ENCODE results near the gene DCD.
A peak's percentile ranks its signal among the peaks of the same experiment; 100 is the strongest.
"Not testable (repeated sequence)": the region's sequence is repeated elsewhere in the genome, so short reads cannot be mapped to it uniquely, and the experiment has no call there.

The DCD gene

DNA sequence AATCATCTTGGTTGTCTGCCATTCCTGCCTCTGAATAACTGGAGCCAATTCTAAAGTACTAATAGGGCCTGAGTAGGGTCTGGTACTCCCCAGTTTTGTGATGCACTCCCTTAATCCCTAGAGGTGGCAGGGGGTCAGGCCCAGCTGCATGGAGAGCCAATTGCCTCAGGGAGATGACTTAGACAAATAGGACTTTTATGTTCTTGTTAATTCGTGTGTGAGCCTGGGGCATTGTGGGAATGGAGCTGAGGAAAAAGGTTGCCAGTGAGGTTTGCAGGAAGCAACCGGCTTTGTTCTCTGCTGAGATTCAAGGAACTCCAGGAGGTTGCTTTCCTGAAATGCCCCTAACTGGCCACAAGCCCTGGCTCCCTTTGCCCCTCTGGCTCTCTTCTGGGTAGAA, 6.8 kb upstream of the DCD start:
- DNase-seq: no peak

DNA sequence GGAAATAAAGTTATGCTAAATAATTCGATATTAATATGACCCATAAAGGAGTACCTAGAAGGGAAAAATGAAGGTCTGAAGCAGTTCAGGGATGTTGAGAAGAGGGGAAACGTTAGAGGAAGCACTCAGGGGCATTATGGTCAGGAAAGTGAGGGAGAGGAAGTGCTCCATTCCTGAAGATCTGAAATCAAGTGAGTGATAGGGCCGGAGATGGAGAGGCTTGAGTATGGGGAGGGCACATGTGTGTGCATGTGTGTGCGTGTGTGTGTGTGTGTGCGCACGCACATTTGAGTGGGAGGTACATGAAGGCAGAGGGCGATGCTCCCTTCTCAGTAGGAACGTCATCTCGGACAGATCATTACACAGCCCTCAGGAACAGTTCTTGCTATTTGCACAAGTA, 4.9 kb upstream of the DCD start:
- no peak for DNase-seq

DNA sequence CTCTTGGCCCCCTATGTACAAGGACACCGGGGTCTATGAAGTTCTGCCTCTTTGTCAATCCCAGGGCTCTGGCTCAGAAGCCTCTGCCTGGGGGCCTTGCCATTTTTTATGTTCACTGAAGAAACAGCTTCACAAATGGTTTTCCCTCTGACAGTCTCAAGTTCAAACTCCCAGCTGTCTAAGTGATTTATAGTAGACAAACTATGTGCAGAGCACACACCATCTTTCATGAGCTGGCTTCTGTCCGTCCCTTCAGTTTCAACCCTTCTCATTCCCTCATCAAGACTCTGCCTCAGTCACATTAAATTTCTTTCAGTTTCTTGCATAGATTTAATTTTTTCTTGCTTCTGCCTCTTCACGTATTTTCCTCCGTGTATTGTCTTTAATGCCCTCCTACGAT, 2.7 kb upstream of the DCD start:
- DNase-seq: no peak

DNA sequence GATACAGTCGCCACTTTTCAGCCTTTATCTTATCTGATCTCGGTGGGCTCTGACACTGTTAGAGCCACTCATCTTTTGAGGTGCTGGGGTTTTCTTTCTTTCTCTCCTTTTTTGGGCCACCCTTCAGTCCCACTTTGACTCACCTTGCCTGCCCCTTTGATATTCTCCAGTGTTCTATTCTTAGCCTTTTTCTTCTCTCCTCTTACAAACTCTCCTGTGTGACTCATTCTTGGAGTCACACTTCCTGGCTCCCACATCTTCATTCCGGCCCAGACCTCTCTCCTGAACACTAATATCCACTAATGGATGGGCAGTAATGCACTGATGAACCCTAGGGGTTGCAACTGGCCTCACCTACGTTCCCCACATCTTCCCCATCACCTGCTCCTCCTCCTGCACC, 2.2 kb upstream of the DCD start:
- DNase-seq: no peak

DNA sequence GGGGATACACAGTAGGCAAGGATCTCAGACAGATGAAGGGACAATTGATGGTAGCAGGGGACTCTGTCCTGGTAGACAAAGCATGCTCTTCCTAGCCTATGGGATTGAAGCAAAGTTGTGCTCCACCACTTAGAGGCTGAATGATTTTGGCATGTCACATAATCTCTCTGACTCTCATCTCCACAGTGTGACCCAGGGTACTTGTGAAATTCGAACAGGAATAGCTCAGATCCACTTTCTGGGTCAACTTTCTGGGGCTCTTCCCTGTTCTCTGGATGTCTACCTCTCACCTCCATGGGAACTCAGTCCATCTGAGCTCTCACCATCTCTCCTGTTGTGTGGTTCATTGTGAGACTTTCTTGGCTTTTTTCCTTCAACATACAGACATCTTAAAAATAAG, 1.7 kb upstream of the DCD start:
- DNase-seq: no peak

DNA sequence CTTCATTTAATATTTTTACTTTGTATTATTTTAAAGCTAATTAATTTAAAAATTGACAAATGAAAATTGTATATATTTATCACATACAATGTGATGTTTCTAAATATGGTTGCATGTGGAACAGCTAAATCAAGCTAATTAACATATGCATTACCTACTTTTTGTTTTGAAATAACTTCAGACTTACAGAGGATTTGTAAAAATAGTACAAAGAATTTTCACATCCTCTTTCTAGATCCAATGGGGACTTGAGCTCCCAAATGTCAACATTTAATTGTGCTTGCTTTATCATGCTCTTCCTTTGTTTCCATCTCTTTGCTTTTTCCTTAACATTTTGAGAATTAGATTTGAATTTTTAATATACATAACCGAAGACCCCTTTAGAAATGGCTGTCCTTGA, 6.6 kb downstream of the DCD start:
- no peak for DNase-seq

DNA sequence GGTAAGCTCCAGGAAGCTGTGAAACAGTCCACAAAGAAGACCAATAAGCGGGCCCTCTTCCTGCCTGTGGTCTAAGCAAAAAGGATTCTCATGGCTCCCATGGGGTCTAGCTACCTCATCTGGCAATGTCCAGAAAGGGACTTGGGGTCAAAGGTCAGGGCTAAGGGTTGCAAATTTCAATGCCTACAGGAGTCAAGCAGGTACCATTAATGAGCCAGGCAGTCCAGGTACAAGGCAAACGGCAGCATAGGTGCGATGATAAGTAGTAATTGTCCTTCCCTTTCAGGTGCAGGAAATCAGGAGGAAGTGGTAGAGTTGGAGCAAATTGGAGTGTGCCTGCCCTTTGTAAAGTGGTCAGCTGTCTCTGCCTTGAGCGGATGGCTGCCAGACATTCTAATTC, 7.1 kb downstream of the DCD start:
- DNase-seq: no peak

DNA sequence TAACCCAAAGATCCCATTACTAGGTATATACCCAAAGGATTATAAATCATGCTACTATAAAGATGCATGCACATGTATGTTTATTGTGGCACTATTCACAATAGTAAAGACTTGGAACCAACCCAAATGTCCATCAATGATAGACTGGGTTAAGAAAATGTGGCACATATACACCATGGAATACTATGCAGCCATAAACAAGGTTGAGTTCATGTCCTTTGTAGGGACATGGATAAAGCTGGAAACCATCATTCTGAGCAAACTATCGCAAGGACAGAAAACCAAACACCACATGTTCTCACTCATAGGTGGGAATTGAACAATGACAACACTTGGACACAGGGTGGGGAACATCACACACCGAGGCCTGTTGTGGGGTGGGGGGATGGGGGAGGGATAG, 9.1 kb downstream of the DCD start:
- not testable (repeated sequence) for DNase-seq

DNA sequence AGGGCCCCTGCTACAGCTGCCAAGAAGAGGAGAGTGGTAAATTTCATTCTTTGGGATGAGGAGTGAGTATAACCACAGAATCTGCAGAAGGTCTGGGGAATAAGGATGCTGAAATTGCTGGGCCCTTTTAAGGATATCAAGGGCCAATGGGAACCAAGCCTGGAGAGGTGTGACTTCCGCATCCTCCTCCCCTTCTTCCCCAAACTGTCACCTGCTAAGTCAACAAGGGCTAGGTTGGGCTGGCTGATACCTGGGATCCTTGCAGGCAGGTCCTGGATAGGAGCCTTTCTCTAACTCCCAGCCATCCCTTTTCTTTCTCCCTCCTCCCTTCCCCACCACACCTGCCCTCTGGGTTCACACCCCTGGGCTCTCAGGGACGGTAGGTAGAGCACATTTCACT, 13.4 kb downstream of the DCD start, which contains the start of gene LACRT:
Gene LACRT (minus strand): TSS at position 101 of the 400 bp plus-strand sequence. CDS start 54 bp downstream, at position 47.
- DNase-seq: no peak

DNA sequence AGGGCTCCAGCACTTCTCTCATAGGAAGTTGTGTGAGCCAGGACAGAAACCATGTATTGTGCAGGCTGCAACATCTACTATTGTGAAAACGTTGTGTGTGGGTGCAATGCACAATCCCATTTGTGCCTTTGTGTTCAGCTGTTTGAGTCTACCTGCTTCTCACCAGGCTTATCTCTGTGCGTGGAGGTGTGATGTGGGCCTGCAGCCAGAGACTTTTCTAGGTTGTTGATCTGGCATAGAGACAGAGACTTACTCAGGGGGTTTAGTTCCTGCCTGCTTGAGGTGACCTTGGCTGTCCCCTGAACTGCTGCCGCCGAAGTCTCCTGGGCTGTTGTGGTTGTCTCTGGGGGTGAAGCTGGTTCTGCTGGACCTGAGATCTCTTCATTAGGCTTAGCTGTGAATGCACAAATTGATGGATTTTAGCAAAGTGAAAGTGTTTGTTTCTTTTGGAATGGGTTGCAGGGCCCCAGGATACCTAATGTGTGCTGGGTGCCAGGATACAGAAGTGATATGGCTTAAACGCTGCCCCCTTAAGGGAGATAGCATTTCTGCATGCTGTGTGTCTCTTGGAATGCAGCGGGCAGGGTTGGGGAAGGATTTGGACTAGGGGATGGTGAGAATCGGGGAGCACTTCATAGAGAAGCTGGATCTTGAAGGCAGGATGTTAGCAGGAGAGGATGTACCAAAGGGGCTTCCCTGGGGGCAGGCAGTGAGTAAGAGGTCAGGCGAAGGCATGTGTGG, 16.0 kb downstream of the DCD start:
- DNase-seq: peak in 1 of 51 donors; percentile 56

DNA sequence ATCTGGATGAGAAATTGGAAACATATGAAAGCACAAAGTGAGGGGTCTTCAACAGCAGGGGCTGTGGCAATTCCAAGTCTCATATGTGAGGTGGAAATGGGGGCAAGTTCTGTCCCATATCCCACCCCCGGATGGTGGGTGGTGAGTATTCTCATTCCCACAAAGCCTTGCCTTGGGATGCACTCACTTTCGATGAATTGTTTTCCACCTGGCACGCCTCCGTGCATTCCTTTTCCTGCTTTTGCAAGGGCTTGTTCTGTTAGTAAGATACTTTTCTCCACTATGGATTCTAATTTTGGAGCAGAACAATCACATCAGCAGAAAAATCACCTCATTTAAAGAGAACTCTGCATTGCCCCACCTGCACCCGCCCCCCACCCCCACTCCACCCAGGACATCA, 16.6 kb downstream of the DCD start:
- peak in 1 of 51 donors; percentile 56 for DNase-seq

DNA sequence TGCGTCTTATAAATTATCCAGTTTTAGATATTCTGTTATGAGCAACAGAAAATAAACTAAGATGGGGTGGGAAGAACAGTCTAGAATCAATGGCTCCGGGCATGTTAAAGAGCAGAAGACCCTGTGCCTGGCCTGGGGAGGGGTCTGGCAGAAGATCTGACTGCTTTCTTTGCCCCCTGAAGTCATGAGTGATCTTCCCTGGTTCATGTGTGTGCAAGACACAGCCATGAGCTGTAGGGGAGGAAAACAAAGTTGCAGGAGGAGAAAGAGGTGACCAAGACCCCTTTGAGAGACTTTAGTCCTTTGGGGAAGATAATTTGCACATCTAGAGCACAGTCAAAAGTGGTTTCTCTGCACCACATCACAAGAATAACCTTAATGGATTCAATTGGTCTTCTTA, 18.2 kb downstream of the DCD start:
- no peak for DNase-seq

DNA sequence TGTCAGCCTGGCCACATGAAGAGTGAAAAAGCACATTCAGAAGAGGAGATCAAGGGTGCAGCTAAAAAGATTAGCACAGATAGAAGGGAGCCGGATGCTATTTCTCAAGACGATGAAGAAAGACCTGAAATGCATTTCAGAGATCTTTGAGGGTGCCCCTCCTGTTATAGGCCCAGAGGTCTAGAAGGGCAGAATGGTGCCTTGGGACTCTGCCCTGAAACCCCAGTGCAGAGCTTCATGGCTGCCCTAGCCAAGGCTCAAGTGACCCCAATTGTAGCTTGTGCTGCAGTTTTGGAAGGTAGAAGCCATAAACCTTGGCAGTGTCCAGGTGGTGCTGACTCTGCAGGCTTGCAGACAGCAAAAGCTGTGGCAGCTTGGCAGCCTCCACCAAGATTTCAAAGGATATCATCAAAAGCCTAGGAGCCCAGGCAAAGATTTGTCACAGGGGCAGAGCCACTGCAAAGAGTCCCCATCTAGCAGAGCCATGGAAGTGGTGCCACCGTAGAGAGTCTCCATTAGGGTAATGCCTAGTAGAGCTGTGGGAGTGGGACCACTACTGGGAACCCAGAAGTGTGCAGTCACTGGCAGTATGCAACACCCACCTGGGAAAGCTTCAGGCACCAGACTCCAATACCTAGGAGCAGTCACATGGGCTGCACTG, 19.8 kb downstream of the DCD start:
- DNase-seq: no peak

DNA sequence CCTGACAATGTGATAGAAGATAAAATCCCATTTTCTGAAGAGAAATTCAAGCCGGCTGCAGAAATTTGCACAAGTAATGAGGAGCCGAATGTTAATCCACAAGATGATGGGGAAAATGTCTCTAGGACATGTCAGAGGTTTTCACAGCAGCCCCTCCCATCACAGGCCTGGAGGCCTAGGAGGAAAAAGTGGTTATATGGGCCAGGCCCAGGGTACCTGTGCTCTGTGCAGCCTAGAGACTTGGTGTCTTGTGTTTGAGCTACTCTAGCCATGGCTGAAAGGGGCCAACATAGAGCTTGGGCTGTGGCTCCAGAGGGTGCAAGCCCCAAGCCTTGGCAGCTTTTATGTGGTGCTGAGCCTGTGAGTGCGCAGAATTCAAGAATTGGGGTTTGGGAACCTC, 20.9 kb downstream of the DCD start:
- DNase-seq: no peak

DNA sequence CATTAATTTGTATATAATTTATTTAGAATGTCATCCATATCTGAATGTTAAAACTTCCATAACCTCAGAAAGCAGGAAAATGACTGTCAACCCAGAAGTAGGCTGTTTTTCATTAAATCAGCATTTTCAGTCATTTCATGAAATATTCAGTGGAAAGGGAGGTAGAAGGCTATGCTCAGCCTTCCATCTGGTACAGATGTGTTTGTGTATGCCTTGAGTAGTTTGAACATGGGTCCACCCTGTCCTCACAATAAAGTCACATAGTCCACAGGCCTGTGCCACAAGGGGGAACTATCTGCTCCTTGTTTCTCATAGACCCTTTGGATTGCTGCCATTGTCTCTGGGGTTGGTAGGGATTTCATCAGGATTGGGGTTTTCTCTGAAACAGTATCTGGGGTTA, 22.6 kb downstream of the DCD start:
- no peak for DNase-seq

DNA sequence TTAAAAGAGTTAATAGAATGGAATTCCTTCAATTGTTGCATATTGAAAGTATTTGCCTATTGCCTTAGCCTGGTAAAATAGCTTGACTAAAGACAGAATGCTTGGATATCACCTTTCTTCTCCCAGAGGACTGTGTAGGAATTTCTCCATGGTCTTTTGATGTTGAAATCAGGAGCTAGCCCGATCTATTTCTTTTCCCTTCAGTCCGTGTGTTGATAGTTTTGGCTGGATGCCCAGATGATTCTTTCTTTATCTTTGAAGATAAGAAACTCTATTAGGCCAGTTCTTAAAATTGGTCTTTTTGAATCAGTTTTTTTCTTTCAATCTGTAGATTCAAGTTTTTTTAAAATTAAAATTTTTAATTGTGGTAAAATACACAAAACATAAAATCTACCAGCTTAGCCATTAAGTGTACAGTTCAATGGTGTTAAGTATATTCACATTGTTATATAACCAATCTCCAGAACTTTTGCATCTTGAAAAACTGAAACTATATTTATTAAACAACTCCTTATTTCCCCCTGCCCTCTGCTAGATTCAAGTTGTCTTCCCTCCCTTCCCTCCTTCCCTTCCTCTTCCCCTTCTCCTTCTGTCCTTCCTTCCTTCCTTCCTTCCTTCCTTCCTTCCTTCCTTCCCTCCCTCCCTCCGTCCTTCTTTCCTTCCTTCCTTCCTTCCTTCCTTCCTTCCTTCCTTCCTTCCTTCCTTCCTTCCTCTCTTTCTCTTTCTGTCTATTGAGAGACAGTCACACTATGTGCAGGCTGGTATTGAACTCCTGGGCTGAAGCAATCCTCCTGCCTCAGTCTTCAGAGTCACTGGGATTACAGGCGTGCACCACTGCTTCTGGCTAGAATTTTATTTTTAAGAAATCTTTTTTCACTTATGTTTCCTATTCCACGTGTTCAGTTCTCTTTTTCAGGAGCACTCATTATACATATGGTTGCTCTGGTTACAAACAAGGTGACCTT, 23.6 kb downstream of the DCD start:
- DNase-seq: no peak

DNA sequence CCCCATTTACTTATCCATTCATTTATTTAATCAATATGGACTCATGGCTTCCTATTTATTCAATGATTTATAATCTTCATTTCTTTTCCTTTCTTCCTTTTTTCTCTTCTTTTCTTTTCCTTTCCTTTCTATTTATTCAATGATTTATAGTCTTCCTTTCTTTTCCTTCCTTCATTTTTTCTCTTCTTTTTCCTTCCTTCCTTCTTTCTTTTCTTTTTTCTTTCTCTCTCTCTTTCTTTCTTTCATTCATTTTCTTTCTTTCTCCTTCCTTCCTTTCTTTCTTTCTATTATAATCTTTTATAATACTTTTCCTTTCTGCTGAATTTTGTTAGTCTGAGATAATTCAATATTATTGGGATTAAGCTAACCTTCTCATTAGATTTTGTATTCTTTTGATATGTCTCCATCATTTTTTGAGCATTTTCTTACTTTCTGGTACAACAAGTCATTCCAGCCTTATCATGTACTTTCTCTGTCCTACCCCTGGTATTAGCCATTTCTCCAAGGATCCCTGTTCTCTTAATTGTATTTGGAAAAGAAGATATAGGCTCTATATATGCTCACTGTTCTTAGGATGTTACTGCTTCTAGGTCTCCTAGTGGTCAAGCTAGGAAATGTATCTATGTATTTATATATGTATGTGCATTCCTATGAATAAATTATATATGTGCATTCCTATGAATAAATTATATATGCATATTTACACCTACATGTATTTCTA, 25.5 kb downstream of the DCD start:
- DNase-seq: no peak

DNA sequence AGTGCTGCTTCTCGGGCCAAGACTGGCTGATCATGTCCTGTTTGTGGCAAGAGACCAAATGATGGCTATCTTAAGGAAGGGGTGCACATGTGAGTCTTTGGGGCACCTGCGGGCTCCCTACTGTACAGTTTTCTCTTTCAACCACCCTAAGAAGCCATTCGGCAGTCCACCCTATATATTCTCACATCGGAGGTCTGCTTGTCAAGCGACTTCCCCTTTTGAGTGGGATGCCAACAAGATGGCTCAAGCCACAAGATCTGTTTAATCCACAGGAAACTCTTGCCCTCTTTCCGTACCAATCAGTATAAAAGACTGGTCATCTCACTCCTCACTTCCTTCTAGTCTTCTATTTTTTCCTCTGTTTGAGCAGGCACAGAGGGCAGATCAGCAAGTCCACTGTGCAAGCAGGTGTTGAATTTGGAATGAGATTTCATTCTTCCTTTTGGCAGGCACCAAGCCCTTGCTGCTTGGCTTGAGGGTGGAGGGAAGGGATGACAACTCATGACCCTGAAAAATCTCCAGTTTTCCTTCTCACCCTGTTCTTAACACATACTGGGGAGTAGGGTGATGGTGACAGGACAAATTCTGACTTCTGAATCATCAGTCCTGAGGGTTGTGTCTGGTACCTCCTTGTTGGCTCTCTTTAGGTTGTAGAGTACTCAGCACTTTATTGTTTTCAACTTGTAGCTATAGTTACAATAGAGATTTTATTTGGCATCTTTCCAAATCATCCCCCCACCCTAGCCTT, 31.1 kb downstream of the DCD start:
- no peak for DNase-seq

DNA sequence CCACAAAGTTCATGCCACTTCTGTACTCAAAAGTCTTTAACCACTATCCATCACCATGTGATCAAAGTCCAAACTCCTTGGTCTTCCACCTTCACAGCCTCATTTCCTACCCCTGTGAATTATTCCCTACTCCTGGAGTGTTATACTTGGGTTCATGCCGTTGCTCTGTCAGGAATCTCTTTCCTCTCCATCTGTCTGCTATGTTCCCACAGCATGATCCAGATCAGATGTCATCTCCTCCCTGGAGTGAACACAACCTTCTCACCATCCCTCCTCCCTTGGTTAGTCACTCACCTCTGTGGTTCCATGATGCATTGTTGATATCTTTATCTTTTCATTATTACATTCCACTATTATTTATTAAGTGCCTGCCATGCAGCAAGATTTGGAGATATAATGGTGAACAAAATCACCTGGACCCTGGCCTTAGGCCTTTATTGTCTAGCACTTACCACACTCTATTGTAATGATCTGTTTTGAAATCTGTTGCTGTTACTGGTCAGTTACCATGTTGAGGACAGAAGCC, 35.9 kb downstream of the DCD start:
- no peak for DNase-seq

DNA sequence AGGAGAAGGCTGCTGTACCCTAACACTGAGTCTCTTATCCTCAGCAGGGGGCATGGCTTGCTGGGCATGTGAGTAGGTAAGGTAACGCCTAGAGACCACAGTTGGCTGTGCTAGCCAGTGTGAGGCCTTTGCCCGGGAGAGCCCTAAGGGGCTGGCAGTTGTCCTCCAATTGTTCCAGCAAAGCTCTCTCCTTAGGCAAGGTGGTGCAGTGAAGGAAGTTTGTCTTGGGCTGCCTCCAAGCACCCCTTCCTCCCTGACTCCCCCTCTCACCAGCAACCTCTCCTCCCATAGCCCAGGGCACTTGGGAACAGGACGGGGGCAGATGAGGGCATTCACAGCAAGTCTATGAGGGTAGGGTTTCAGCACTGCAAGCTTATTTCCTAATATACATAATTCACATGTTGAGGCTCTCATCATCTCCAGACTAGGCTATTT, 36.4 kb downstream of the DCD start:
- no peak for DNase-seq
